ENCODE data around the gene PIGH. TPM values are rescaled to one million over a fixed set of nuclear protein-coding genes. Genes with fewer than 3 reads are reported as not detected.
A peak's percentile ranks its signal among the peaks of the same experiment; 100 is the strongest.

Gene PIGH
- total RNA-seq, 1 experiment from 2014 or later = 19.0 TPM

GRCh38 chr14:67619446-67620216, 19.6 kb upstream of the PIGH start, which contains the start of gene ARG2:
TSS of gene ARG2 (plus strand) at chr14:67619920. CDS start at chr14:67619978, 58 bp downstream.
- intact Hi-C loops (cut with micrococcal nuclease; ENCODE audit: unreplicated experiment) = loop anchor here (1.0 to 2.0 kb wide), 2 partner anchors 48 to 85 kb away; no protein-coding TSS in a partner anchor
- no peaks in the 10 kb centered on the region for H3K9me3 Mint-ChIP-seq (ENCODE audit: low read depth, unreplicated experiment)
- peaks cover 18% of the 10 kb centered on the region for H3K27me3 Mint-ChIP-seq (ENCODE audit: unreplicated experiment)
- no peak for TF ChIP-seq CTCF (IDR thresholded peaks at IDR 0.05; ENCODE audit: unreplicated experiment)
- CTCF ChIA-PET = interaction anchor here (0.6 to 2.5 kb wide), 8 partner anchors 19 to 899 kb away, joined by 3 to 23 read pairs (median 6); partner anchors contain the start of gene PIGH
- H3K4me1 Mint-ChIP-seq (ENCODE audit: low read depth, unreplicated experiment) = peaks cover 21% of the 10 kb centered on the region
- H3K36me3 Mint-ChIP-seq (ENCODE audit: insufficient read depth, unreplicated experiment) = peaks cover 20% of the 10 kb centered on the region
- peak within 1 kb of the TSS; percentile 97 for H3K4me3 Mint-ChIP-seq (ENCODE audit: low read depth, unreplicated experiment)
- peak within 1 kb of the TSS; percentile 94 for H3K27ac Mint-ChIP-seq (ENCODE audit: unreplicated experiment)
- BruUV-seq (replicated peaks) = no TSS peak
- DNase-seq = peak; percentile 99

GRCh38 chr14:67618617-67619063, 18.6 kb upstream of the PIGH start:
- peak; percentile 24 for DNase-seq
- no TSS peak for BruUV-seq (replicated peaks)
- Mint-ChIP-seq H3K27me3 (ENCODE audit: unreplicated experiment) (peaks cover 20% of the 10 kb centered on the region), H3K4me1 (ENCODE audit: low read depth, unreplicated experiment) (peaks cover 21% of the 10 kb centered on the region), H3K36me3 (ENCODE audit: insufficient read depth, unreplicated experiment) (peaks cover 20% of the 10 kb centered on the region), H3K9me3 (ENCODE audit: low read depth, unreplicated experiment) (no peaks in the 10 kb centered on the region), H3K27ac (ENCODE audit: unreplicated experiment) (peak overlapping the region; percentile 94), H3K4me3 (ENCODE audit: low read depth, unreplicated experiment) (peak overlapping the region; percentile 97)
- TF ChIP-seq CTCF (IDR thresholded peaks at IDR 0.05; ENCODE audit: unreplicated experiment) = peak; percentile 64
- CTCF ChIA-PET = interaction anchor here (0.9 to 2.5 kb wide), 6 partner anchors 19 to 92 kb away, joined by 3 to 23 read pairs (median 5); partner anchors contain the start of gene PIGH
- intact Hi-C loops (cut with micrococcal nuclease; ENCODE audit: unreplicated experiment) = loop anchor here (1.0 to 2.0 kb wide), 2 partner anchors 49 to 86 kb away; no protein-coding TSS in a partner anchor

- Mint-ChIP-seq H3K9me3 (ENCODE audit: low read depth, unreplicated experiment) (no peaks in the 10 kb centered on the region), H3K36me3 (ENCODE audit: insufficient read depth, unreplicated experiment) (no peaks in the 10 kb centered on the region), H3K4me1 (ENCODE audit: low read depth, unreplicated experiment) (no peaks in the 10 kb centered on the region), H3K27me3 (ENCODE audit: unreplicated experiment) (peaks cover 10% of the 10 kb centered on the region), H3K27ac (ENCODE audit: unreplicated experiment) (no peak overlapping the region), H3K4me3 (ENCODE audit: low read depth, unreplicated experiment) (no peak overlapping the region)
- intact Hi-C loops (cut with micrococcal nuclease; ENCODE audit: unreplicated experiment) = no loop called here
- DNase-seq = no peak
- CTCF ChIA-PET = interaction anchor here (0.6 kb wide), 1 partner anchor 176 kb away, joined by 4 read pairs; no protein-coding TSS in a partner anchor
- BruUV-seq (replicated peaks) = no TSS peak
- no peak for TF ChIP-seq CTCF (IDR thresholded peaks at IDR 0.05; ENCODE audit: unreplicated experiment)
Observed at GRCh38 chr14:67610491-67610890, 10.4 kb upstream of the PIGH start.

GRCh38 chr14:67609642-67610310, 9.7 kb upstream of the PIGH start:
- no peaks in the 10 kb centered on the region for H3K36me3 Mint-ChIP-seq (ENCODE audit: insufficient read depth, unreplicated experiment)
- H3K27ac Mint-ChIP-seq (ENCODE audit: unreplicated experiment) = no peak overlapping the region
- BruUV-seq (replicated peaks) = no TSS peak
- no peak for TF ChIP-seq CTCF (IDR thresholded peaks at IDR 0.05; ENCODE audit: unreplicated experiment)
- H3K9me3 Mint-ChIP-seq (ENCODE audit: low read depth, unreplicated experiment) = no peaks in the 10 kb centered on the region
- DNase-seq = no peak
- intact Hi-C loops (cut with micrococcal nuclease; ENCODE audit: unreplicated experiment) = no loop called here
- CTCF ChIA-PET = interaction anchor here (0.6 kb wide), 1 partner anchor 177 kb away, joined by 4 read pairs; no protein-coding TSS in a partner anchor
- H3K27me3 Mint-ChIP-seq (ENCODE audit: unreplicated experiment) = peaks cover 3% of the 10 kb centered on the region
- H3K4me3 Mint-ChIP-seq (ENCODE audit: low read depth, unreplicated experiment) = no peak overlapping the region
- no peaks in the 10 kb centered on the region for H3K4me1 Mint-ChIP-seq (ENCODE audit: low read depth, unreplicated experiment)
